NT2/D1 (cell line): ENCODE results near the gene SSBP2.

Source experiments
- YY1 ChIP-seq: IDR thresholded peaks from 2 replicates; pipeline ENCODE4 v1.6.1; 2011; ENCODE audit not compliant: insufficient read length, insufficient read depth
- ZNF274 ChIP-seq: IDR thresholded peaks from 2 replicates; pipeline ENCODE4 v1.6.1; 2011; ENCODE audit warnings: mild to moderate bottlenecking, low read depth, low read length

- TF ChIP-seq YY1 = no peak
- no peak for TF ChIP-seq ZNF274
These were observed 8.7 kb upstream of the SSBP2 start for GRCh38 chr5:81759632-81760005.
